Natural killer cell (primary cell): ENCODE measurements around the gene RASSF7. TPM values are rescaled to one million over a fixed set of nuclear protein-coding genes. Genes with fewer than 3 reads are reported as not detected.

Source experiments
- ATAC-seq, 3 donors: fragments of 150-1000 bp in 2 of 3; fragments of 200-7000 bp in 1 of 3; cut with Tn5 transposase; 1 replicate in 1 of 3; 2 replicates in 2 of 3; pipeline ENCODE4 v1.10.0; 2021; ENCODE audit warnings: mild to moderate bottlenecking in 2 of 3, moderate library complexity in 2 of 3
- DNase-seq, 2 donors: peaks; one replicate each; pipeline versions ENCODE4 v3.0.0 to v3.0.0-alpha.2; 2013 to 2021; ENCODE audit warnings: mixed read lengths in 1 of 2
- H3K27ac ChIP-seq: one replicate; pipeline ENCODE4 v1.5.1; 2013; ENCODE audit warnings: mild to moderate bottlenecking, low read length
- H3K27me3 ChIP-seq: one replicate; pipeline ENCODE4 v1.6.1; 2013; ENCODE audit warnings: low read length; ENCODE audit not compliant: control insufficient read depth, insufficient read depth
- H3K36me3 ChIP-seq: one replicate; pipeline ENCODE4 v1.6.1; 2013; ENCODE audit warnings: low read length; ENCODE audit not compliant: control insufficient read depth, insufficient read depth
- H3K4me1 ChIP-seq: one replicate; pipeline ENCODE4 v1.6.1; 2013; ENCODE audit warnings: low read length; ENCODE audit not compliant: control insufficient read depth, insufficient read depth
- H3K4me3 ChIP-seq: one replicate; pipeline ENCODE4 v1.5.1; 2013; ENCODE audit warnings: low read length
- H3K9me3 ChIP-seq: one replicate; pipeline ENCODE4 v1.6.1; 2013; ENCODE audit warnings: low read length; ENCODE audit not compliant: control insufficient read depth, insufficient read depth
- H3K27ac Mint-ChIP-seq, 2 donors: one replicate each; pipeline ENCODE4 v1.8.0; 2022; ENCODE audit warnings: mild to moderate bottlenecking in 2 of 2, mixed read lengths in 2 of 2, moderate library complexity in 1 of 2
- H3K27me3 Mint-ChIP-seq, 2 donors: one replicate each; pipeline ENCODE4 v1.8.0; 2022; ENCODE audit warnings: low read depth in 2 of 2, mixed read lengths in 2 of 2
- H3K36me3 Mint-ChIP-seq: one replicate; pipeline ENCODE4 v1.8.0; 2022; ENCODE audit warnings: mixed read lengths
- H3K4me1 Mint-ChIP-seq, 2 donors: one replicate each; pipeline ENCODE4 v1.8.0; 2022; ENCODE audit warnings: mixed read lengths in 2 of 2
- H3K4me3 Mint-ChIP-seq: one replicate; pipeline ENCODE4 v1.8.0; 2022; ENCODE audit warnings: mild to moderate bottlenecking, moderate library complexity, mixed read lengths
- H3K9me3 Mint-ChIP-seq, 2 donors: one replicate each; pipeline ENCODE4 v1.8.0; 2022; ENCODE audit warnings: mixed read lengths in 2 of 2
- WGBS: methylation state at CpG from one replicate; pipeline ENCODE4 v1.1.7; 2013; ENCODE audit warnings: missing lambda C conversion rate; ENCODE audit not compliant: insufficient coverage; 5-methylcytosine and 5-hydroxymethylcytosine counted together
- intact Hi-C: fragments of 100-400 bp; cut with micrococcal nuclease; formaldehyde crosslinking; loops from one replicate; pipeline ENCODE4 v1.14.2; 2022
- total RNA-seq, 4 donors: library from RNA; stranded (reverse); fragments of 120-200 nt in 1 of 4; gene quantifications; one replicate each; pipeline versions ENCODE4 v1.2.3 to v1.2.4, GENCODE V29; 2013 to 2022
- TF ChIP-seq, protein P1 (sequence below): fragments of 200-600 bp; IDR thresholded peaks from one replicate; pipeline ENCODE4 v1.8.0; 2022; ENCODE audit warnings: antibody characterized with exemption

The RASSF7 gene
- total RNA-seq, 3 donors from 2014 or later (not counting 1 experiment from before 2014, with no cell fraction given): 19.0 to 21.7 (median 20.0) TPM

DNA sequence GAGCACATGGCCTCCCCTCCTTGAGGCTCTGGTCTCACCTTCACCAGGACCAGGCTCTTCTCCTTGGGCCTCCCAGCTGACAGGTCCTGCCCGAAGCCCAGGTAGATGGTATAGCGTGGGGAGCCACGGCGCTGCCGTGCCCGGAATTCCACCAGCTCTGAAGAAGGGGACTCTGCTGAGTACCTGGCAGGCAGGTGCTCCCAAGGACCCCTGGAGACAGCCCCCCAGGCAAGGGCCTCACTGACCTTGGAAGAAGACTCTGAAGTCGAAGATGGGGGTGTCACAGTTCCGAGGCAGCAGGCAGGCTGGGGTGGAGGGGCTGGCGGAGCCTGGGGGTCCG, 52.2 kb downstream of the RASSF7 start:
- ATAC-seq (no peak), DNase-seq (no peak)
- intact Hi-C loops: loop anchor here (10.0 kb wide), 1 partner anchor 112 kb away; no protein-coding TSS in a partner anchor
- no peaks in the 10 kb centered on the region for H3K9me3 ChIP-seq
- H3K27me3 ChIP-seq: no peaks in the 10 kb centered on the region
- no peak overlapping the region for H3K27ac ChIP-seq
- TF ChIP-seq, protein P1, sequence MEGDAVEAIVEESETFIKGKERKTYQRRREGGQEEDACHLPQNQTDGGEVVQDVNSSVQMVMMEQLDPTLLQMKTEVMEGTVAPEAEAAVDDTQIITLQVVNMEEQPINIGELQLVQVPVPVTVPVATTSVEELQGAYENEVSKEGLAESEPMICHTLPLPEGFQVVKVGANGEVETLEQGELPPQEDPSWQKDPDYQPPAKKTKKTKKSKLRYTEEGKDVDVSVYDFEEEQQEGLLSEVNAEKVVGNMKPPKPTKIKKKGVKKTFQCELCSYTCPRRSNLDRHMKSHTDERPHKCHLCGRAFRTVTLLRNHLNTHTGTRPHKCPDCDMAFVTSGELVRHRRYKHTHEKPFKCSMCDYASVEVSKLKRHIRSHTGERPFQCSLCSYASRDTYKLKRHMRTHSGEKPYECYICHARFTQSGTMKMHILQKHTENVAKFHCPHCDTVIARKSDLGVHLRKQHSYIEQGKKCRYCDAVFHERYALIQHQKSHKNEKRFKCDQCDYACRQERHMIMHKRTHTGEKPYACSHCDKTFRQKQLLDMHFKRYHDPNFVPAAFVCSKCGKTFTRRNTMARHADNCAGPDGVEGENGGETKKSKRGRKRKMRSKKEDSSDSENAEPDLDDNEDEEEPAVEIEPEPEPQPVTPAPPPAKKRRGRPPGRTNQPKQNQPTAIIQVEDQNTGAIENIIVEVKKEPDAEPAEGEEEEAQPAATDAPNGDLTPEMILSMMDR: no peak
- H3K4me1 ChIP-seq: peaks cover 39% of the 10 kb centered on the region
- peaks cover 6 to 22% of the 10 kb centered on the region in 2 donors for H3K4me1 Mint-ChIP-seq
- no peaks in the 10 kb centered on the region for H3K36me3 Mint-ChIP-seq
- H3K4me3 ChIP-seq: no peak overlapping the region
- H3K9me3 Mint-ChIP-seq: no peaks in the 10 kb centered on the region
- no peaks in the 10 kb centered on the region for H3K27me3 Mint-ChIP-seq
- peaks cover 62% of the 10 kb centered on the region for H3K36me3 ChIP-seq
- WGBS: 98% methylated on average over 10 of the region's 10 CpGs
- H3K4me3 Mint-ChIP-seq: no peak overlapping the region
- peak overlapping the region; percentile 83 to 89 for H3K27ac Mint-ChIP-seq

DNA sequence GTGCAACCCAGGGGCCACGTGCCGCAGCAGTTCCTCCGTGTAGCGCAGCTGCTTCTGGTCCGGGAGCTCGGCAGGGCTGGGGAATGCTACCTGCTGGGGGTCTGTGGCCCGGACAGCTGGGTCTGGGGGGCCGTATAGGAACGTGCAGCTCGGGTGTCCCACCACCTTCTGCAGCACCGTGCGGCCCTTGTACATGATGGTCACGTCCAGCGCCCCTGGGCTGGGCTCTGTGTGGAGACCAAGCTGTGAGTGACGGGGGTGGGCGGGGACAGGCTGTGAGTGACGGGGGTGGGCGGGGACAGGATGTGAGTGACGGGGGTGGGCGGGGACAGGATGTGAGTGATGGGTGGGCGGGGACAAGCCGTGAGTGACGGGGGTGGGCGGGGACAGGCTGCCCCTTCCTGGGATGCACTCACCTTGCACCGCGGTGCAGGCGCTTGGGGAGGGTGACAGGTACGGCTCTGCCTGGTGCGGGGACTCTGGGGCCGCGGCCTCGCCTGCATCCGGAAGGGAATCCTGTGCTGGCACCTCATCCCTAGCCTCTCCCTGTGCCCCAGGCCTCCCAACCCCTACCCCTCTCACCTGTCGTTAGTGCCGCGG, 52.7 kb downstream of the RASSF7 start:
- TF ChIP-seq, protein P1: no peak
- ATAC-seq: peak; percentile 23 to 47 (median 28)

More for the DNA sequence above, 52.7 kb downstream of the RASSF7 start:
- peaks cover 6 to 22% of the 10 kb centered on the region in 2 donors for H3K4me1 Mint-ChIP-seq
- H3K9me3 ChIP-seq: no peaks in the 10 kb centered on the region
- no peak overlapping the region for H3K4me3 ChIP-seq
- DNase-seq: peak; percentile 55 to 90
- H3K27me3 ChIP-seq: no peaks in the 10 kb centered on the region
- H3K4me1 ChIP-seq: peaks cover 39% of the 10 kb centered on the region
- H3K36me3 Mint-ChIP-seq: no peaks in the 10 kb centered on the region
- intact Hi-C loops: loop anchor here (10.0 kb wide), 1 partner anchor 111 kb away; no protein-coding TSS in a partner anchor
- WGBS: 85% methylated on average over 30 of the region's 36 CpGs
- peak overlapping the region; percentile 89 for H3K27ac Mint-ChIP-seq
- no peak overlapping the region for H3K27ac ChIP-seq
- no peak overlapping the region for H3K4me3 Mint-ChIP-seq
- no peaks in the 10 kb centered on the region for H3K27me3 Mint-ChIP-seq
- H3K9me3 Mint-ChIP-seq: no peaks in the 10 kb centered on the region
- H3K36me3 ChIP-seq: peaks cover 57% of the 10 kb centered on the region

Other genes with a start within 250 kb of the RASSF7 start
- gene IFITM1, start 246.9 kb upstream of the RASSF7 start, total RNA-seq: 100 to 1,000 TPM; 540 to 809 (median 710) TPM
- 100 to 1,000 TPM in 1 of 3 donors, 10 to 100 TPM in 2; 64.0 to 165 (median 93.6) TPM for gene IFITM3, start 240.1 kb upstream of the RASSF7 start, total RNA-seq
- gene B4GALNT4, start 191.5 kb upstream of the RASSF7 start, total RNA-seq: 1 to 10 TPM in 2 of 3 donors, under 1 TPM in 1; 0.66 to 1.5 (median 1.5) TPM
- under 1 TPM in 2 of 3 donors, not detected in 1; 0.29 to 0.56 TPM for gene PKP3, start 166.8 kb upstream of the RASSF7 start, total RNA-seq
- gene SIGIRR, start 146.0 kb upstream of the RASSF7 start, total RNA-seq: 100 to 1,000 TPM; 619 to 690 (median 666) TPM
- gene ANO9, start 119.0 kb upstream of the RASSF7 start, total RNA-seq: 10 to 100 TPM; 15.1 to 21.3 (median 15.1) TPM
- 10 to 100 TPM; 21.5 to 25.1 (median 23.4) TPM for gene PTDSS2, start 110.7 kb upstream of the RASSF7 start, total RNA-seq
- gene RNH1, start 53.7 kb upstream of the RASSF7 start, total RNA-seq: 100 to 1,000 TPM; 113 to 120 (median 118) TPM
- gene HRAS, start 25.4 kb upstream of the RASSF7 start, total RNA-seq: 10 to 100 TPM; 27.6 to 35.0 (median 30.6) TPM
- 1 to 10 TPM; 1.5 to 2.4 (median 2.2) TPM for gene LRRC56, start 23.4 kb upstream of the RASSF7 start, total RNA-seq
- 1 to 10 TPM; 3.5 to 5.2 (median 5.0) TPM for gene LMNTD2, start 232 bp upstream of the RASSF7 start, total RNA-seq
- gene PHRF1, start 15.5 kb downstream of the RASSF7 start, total RNA-seq: 10 to 100 TPM; 46.1 to 52.0 (median 46.9) TPM
- 10 to 100 TPM; 63.3 to 97.3 (median 77.3) TPM for gene IRF7, start 55.0 kb downstream of the RASSF7 start, total RNA-seq
- not detected for gene CDHR5, start 64.0 kb downstream of the RASSF7 start, total RNA-seq
- not detected for gene SCT, start 66.2 kb downstream of the RASSF7 start, total RNA-seq
- 1 to 10 TPM in 1 of 3 donors, under 1 TPM in 2; 0.49 to 1.2 (median 0.61) TPM for gene DRD4, start 76.3 kb downstream of the RASSF7 start, total RNA-seq
- 10 to 100 TPM; 25.9 to 26.9 (median 26.8) TPM for gene DEAF1, start 134.3 kb downstream of the RASSF7 start, total RNA-seq
- 10 to 100 TPM; 17.8 to 42.1 (median 33.0) TPM for gene TMEM80, start 134.8 kb downstream of the RASSF7 start, total RNA-seq
- 10 to 100 TPM in 1 of 3 donors, 1 to 10 TPM in 2; 6.9 to 10.9 (median 9.3) TPM for gene EPS8L2, start 145.3 kb downstream of the RASSF7 start, total RNA-seq
- gene TALDO1, start 186.5 kb downstream of the RASSF7 start, total RNA-seq: 10 to 100 TPM; 46.1 to 94.8 (median 55.4) TPM
- gene GATD1, start 216.5 kb downstream of the RASSF7 start, total RNA-seq: 10 to 100 TPM; 40.4 to 43.1 (median 42.1) TPM
- not detected for gene CEND1, start 229.1 kb downstream of the RASSF7 start, total RNA-seq
- 10 to 100 TPM; 22.8 to 34.6 (median 31.5) TPM for gene SLC25A22, start 237.3 kb downstream of the RASSF7 start, total RNA-seq
- gene PIDD1, start 244.3 kb downstream of the RASSF7 start, total RNA-seq: 10 to 100 TPM; 24.3 to 30.9 (median 25.2) TPM
- 1,000 to 10,000 TPM; 1,482 to 1,846 (median 1,534) TPM for gene RPLP2, start 249.0 kb downstream of the RASSF7 start, total RNA-seq